ENCODE results near the gene MPP1.

Gene MPP1

DNA sequence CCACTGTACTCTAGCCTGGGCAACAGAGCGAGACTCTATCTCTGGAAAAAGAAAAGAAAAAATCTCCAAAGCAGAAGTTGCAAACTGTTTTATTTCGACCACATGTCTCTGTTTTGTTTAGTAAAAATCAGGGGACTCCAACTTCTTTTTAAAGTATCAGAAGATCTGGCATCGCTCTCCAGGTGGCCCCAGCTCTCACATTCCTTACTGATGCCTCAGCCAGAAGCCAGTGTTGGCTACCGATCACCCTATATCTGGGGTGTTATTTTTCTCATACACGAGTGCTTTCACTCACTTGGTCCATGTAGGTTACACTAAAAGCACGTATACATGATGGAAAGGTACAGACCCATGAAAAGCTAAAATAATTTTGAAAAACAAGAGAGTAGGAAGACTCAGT is 8.3 kb downstream of the MPP1 start:
- H3K9me3 Mint-ChIP-seq = no peaks in the 10 kb centered on the region
- peaks cover 50% of the 10 kb centered on the region for H3K4me1 Mint-ChIP-seq
- no peak overlapping the region for H3K4me3 Mint-ChIP-seq

DNA sequence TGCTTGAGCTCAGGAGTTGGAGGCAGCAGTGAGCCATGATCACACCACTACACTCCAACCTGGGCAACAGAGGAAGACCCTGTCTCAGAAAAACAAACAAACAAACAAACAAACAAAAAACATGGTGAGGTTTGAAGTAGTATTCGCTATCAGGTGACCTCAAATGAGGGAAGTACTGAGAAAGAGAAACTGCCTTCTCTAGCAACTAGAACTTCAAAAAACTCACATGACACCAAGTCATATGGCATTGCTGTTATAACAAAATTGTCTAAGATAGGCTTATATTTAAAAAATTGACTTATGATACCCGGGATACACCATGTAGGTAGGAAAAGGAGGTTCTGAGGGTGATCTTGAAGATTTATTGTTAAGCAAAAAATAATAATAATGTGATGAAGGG is 10.3 kb downstream of the MPP1 start:
- Mint-ChIP-seq H3K27me3 (no peaks in the 10 kb centered on the region), H3K9me3 (no peaks in the 10 kb centered on the region), H3K36me3 (peaks cover 2% of the 10 kb centered on the region), H3K4me3 (no peak overlapping the region), H3K4me1 (peaks cover 36% of the 10 kb centered on the region), H3K27ac (no peak overlapping the region)

More for the DNA sequence above, 8.3 kb downstream of the MPP1 start:
- Mint-ChIP-seq H3K27ac (no peak overlapping the region), H3K27me3 (no peaks in the 10 kb centered on the region), H3K36me3 (peaks cover 2% of the 10 kb centered on the region)

DNA sequence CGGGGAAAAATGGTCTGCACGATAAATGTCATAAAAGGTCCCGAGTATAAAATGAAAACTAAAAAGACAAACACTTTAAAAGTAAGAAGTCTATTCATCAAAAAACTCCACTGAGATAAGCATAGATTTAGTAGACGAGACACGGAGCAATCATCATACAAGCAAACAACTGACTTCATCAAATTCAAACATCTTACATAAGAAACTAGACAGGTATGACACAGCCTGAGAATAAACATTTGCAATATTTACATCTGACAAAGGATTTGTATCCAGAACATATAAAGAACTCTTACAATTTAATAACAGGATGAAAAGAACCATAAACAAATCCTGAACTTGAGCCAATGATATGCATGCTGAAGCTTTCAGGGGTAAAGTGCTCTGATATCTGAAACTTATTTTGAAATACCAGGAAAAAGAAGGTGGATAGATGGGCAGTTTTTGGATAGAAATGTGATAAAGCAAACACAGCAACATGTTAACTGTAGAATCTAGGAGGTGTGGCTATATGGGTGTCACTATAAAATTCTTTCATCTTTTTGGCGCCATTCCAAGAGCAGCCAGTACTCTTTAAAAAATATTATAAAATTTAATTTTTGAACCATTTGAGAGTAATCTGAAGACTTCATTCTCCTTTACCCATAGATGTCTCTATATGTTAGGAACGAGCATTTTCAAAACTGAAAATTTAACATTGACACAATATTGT is 12.0 kb downstream of the MPP1 start:
- Mint-ChIP-seq H3K4me3 (no peak overlapping the region), H3K27ac (no peak overlapping the region), H3K4me1 (peaks cover 20% of the 10 kb centered on the region), H3K36me3 (no peaks in the 10 kb centered on the region), H3K9me3 (no peaks in the 10 kb centered on the region), H3K27me3 (no peaks in the 10 kb centered on the region)

DNA sequence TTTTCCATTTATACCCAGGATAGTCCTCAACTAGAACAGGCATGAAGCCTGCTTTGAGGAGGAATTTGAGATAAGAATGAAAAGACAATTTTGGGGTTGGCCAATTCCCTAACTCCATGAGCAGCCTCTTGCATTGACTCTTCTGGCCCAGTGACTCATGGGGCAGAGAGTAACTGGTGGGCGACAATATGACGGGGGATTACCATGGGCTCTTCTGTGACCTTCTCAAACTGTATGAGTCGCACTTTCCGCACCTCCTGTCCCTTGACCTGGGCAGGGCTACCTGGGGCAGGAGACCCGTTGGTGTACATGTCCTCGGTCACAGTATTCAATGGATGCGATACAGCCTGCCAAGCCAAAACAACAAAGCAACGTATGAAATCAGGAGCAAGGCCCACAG is 13.3 kb downstream of the MPP1 start:
- no peak overlapping the region for H3K27ac Mint-ChIP-seq
- no peaks in the 10 kb centered on the region for H3K9me3 Mint-ChIP-seq
- no peak overlapping the region for H3K4me3 Mint-ChIP-seq
- no peaks in the 10 kb centered on the region for H3K36me3 Mint-ChIP-seq
- peaks cover 9% of the 10 kb centered on the region for H3K4me1 Mint-ChIP-seq
- no peaks in the 10 kb centered on the region for H3K27me3 Mint-ChIP-seq

DNA sequence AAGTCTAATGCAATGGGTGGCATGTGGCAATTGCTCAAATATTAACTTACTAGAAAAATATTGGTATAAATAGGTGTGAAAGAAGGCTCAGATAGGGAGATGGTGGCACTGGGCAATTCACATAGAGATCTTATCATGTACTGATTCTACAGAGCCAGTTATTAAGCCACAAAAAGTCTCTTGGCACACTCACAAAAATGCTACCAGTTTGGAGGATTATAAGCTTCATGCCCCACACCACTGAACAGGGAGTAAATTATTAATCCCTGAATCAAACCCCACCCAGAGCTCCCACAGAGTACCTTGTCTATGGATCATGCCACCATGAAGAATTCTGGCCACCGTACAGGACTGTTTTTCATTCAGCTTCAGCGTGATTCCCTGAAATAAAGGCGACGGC is 13.8 kb downstream of the MPP1 start:
- Mint-ChIP-seq H3K4me1 (peaks cover 9% of the 10 kb centered on the region), H3K4me3 (no peak overlapping the region), H3K27ac (no peak overlapping the region), H3K36me3 (no peaks in the 10 kb centered on the region), H3K27me3 (no peaks in the 10 kb centered on the region), H3K9me3 (no peaks in the 10 kb centered on the region)

DNA sequence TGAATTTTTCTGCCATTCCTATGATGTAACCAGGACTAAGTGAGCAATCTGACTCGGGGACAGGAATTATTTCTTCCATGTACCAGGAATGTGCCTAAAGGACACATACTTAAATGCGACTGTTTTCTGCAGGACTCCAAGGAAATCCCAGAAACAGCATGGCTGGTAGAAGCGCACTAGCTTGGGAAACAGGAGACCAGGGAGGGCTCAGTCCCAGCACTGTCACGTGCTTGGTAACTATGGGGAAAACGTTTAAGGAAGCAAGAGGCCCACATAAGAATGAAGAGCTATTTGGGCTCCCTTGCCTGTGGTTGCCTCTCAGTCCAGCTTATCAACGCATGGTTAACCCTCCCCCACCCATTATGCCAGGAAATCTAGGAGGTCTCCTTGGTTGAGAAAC is 19.6 kb downstream of the MPP1 start:
- H3K4me1 Mint-ChIP-seq = peaks cover 19% of the 10 kb centered on the region
- no peaks in the 10 kb centered on the region for H3K36me3 Mint-ChIP-seq
- H3K27ac Mint-ChIP-seq = no peak overlapping the region
- no peak overlapping the region for H3K4me3 Mint-ChIP-seq
- H3K27me3 Mint-ChIP-seq = no peaks in the 10 kb centered on the region
- no peaks in the 10 kb centered on the region for H3K9me3 Mint-ChIP-seq

DNA sequence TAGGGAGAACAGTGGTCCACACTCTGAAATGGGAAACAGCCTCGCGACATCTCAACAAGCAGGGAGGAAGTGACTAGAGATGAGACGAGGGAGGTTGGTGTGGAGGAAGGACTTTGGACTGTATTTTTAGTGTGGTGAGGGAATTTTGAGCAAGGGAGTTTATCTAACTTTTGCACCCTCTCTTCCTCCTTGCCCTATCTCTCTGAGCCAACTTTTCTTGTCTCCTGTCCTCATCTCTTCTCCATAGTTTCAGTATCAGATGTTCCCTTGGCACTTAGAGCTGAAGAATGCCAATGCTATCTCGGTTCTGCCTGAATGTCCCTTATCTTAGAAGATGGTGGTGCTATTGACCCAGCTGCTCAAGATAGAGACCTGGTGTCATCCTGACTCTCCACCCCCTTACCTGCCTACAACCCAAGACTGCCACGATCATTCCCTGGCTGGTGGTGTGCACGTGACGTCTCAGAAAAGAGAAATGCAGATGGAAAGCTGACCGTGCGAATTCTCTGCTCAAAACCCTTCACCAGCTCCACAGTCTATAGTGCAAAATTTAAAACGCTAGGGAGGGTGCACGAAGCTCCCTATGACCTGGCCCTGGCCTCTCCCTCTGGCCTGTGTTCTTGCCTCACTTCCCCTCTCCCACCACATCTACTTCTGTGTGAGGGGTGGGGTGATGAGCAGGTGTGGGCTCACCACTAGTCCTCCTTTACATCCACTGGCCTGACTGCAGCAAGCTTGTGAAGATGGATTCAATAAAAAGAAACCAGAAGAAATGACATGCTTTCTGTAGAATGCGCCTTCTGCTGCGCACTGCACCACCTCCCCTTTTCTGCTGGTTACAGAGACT is 20.9 kb downstream of the MPP1 start:
- Mint-ChIP-seq H3K27me3 (no peaks in the 10 kb centered on the region), H3K27ac (peak overlapping the region; percentile 59), H3K9me3 (no peaks in the 10 kb centered on the region), H3K36me3 (no peaks in the 10 kb centered on the region), H3K4me3 (peak overlapping the region; percentile 74), H3K4me1 (peaks cover 19% of the 10 kb centered on the region)

DNA sequence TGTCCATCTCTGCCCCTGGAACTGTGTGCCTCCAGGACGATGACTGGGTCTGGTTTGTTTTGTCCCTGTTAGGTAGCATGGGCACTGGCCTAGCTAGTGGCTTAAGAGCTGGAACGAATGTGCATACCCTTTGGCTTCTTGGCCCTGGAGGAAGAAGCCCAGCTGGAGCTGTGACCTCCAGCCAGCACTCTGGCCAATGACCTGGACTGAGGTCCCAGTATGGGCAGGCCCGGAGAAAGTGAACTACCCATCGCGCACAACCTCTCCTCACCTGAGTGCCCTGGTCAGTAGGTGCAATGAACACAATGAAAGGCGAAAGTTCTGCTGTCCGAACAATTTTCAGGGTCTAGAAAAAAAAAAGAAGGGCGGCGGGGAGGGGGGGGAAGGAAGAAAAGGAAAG is 24.3 kb downstream of the MPP1 start:
- H3K27ac Mint-ChIP-seq = no peak overlapping the region
- H3K9me3 Mint-ChIP-seq = no peaks in the 10 kb centered on the region
- H3K4me1 Mint-ChIP-seq = peaks cover 22% of the 10 kb centered on the region
- no peak overlapping the region for H3K4me3 Mint-ChIP-seq
- H3K36me3 Mint-ChIP-seq = peaks cover 3% of the 10 kb centered on the region
- no peaks in the 10 kb centered on the region for H3K27me3 Mint-ChIP-seq

DNA sequence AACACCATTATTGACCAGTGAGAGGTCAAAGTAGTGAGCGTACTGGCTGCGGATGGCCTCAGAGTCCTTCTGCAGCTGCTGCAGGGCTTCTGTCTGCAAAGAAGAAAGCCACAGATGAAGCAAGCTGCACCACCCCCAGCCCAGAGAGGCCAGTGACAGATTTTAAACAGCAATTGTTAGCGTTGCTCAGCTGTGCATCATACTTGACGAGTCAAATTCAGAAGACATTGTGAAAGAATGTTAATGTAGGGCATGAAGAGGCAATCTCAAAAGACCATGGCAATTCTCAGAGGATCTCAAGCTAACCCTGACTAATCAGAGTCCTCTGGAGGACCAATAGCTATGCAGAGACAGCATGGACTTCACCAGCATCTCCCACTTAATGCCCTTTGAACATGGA is 26.0 kb downstream of the MPP1 start:
- no peak overlapping the region for H3K4me3 Mint-ChIP-seq
- no peaks in the 10 kb centered on the region for H3K27me3 Mint-ChIP-seq
- H3K4me1 Mint-ChIP-seq = peaks cover 27% of the 10 kb centered on the region
- no peak overlapping the region for H3K27ac Mint-ChIP-seq
- H3K36me3 Mint-ChIP-seq = peaks cover 5% of the 10 kb centered on the region
- H3K9me3 Mint-ChIP-seq = no peaks in the 10 kb centered on the region

DNA sequence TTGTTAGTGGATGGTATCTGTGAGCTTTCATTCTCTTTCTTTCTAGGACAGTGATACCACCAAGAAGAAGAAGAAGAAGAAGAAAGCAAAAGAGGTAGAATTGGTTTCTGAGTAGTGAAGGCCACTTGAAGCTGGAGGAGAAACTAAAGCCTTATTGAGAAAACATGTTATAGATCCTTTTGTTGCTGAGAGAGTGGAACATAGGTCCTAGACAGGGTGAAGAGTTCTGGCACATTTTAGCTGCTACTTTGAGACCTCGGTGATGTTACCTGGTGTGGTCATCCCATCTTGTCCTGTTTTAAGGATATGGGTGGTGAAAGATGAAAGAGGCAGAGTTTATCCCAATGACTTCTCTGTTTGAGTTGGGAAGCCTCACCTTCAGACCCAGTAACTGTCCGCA is 28.5 kb downstream of the MPP1 start:
- Mint-ChIP-seq H3K36me3 (peaks cover 11% of the 10 kb centered on the region), H3K9me3 (no peaks in the 10 kb centered on the region), H3K4me1 (peaks cover 24% of the 10 kb centered on the region), H3K27me3 (no peaks in the 10 kb centered on the region), H3K4me3 (no peak overlapping the region), H3K27ac (peak overlapping the region; percentile 35)

DNA sequence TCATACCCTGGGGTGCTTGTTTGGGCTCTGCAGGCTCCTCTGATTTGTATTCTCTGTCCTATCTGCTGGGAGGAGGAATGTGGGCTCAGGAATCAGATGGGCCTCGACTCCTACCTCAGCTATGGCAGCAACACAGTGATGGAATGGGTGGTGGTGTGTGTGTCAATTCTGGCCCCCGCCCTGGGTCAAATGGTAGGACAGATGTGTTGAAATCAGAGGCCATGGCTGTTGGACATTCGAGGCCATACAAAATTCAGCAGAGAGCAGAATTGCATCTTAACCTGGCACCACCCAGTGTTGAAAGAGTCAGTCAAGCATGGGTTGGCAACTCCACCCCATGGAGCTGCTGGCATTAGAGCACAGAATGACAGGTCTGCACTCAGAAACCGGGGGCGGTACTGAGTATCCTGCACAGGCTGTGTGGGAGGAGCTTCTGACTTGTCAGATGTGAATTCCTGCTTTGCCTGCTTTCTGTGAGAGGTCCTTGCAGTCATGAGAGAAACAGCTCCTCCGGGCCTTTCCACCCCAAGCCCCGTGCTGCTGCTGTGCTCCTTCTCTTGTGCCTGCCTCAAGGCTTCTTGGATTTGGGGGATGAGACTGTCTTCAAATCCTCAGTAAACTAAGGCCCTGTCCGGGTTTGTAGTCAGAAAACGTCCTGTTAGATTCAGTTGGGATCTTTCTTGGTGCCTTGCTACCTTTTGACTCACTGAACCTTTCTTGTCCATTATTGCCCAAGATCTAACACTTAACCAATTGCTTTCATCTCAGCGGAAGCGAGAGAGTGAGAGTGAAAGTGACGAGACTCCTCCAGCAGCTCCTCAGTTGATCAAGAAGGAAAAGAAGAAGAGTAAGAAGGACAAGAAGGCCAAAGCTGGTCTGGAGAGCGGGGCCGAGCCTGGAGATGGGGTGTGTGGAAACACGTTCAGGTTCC is 29.6 kb downstream of the MPP1 start:
- H3K27me3 Mint-ChIP-seq = no peaks in the 10 kb centered on the region
- H3K36me3 Mint-ChIP-seq = peaks cover 13% of the 10 kb centered on the region
- no peak overlapping the region for H3K27ac Mint-ChIP-seq
- peaks cover 29% of the 10 kb centered on the region for H3K4me1 Mint-ChIP-seq
- H3K9me3 Mint-ChIP-seq = no peaks in the 10 kb centered on the region
- H3K4me3 Mint-ChIP-seq = peak overlapping the region; percentile 7

DNA sequence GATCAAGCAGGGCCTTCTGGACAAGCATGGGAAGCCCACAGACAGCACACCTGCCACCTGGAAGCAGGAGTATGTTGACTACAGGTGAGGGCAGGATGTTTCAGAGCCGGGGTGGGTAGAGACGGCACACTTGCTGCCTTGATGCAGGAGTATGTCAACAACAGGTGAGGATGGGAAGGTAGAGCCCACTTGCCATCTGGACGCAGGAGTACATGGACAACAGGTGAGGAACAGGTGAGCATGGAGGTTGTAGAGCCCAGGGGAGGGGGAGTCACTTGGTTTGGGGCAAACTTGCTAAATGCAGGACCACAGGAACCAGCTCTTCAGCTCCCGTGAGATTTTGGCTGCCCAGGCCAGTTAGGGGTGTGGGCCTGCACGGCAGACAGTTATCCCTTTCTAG is 30.7 kb downstream of the MPP1 start:
- H3K4me3 Mint-ChIP-seq = no peak overlapping the region
- H3K27ac Mint-ChIP-seq = no peak overlapping the region

DNA sequence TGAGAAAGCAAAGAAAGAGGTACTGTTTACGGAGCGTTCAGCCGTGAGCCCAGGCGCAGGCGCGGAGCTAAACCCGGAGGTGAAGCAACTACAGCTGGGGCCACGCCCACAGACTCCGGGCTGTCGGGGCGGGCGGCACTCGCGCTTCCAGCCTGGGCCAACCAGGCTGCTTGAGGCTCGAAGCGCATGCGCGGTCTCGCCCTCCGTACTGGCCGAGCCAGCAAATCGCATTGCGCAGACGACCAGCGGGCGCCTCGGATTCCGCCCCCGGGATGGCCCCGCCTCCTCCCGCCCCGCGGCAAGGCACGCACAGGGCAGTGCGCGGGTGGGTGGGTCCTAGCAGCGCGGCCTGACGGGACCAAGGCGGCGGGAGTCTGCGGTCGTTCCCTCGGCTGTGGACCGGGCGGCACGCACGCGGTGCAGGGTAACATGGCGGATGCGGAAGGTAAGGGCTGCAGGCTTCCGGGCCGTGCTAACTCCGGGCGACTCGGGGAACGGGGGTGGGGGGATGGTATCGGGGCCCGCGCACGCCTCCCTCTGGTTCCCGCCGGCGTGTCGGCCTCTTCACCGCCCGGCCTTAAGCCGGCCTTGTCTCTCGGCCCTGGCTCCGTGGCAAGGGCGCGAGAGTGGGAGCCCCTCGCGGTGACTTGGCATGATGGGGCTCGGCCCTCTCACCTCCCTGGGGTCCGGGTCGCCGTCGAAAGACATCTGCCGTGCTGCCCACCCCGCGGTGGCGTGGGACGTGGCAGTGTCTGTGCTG is 42.6 kb downstream of the MPP1 start, which contains the start of gene DKC1:
Gene DKC1 (plus strand): TSS at position 328 of the 760 bp plus-strand sequence. CDS start 102 bp downstream, at position 430.
- Mint-ChIP-seq H3K36me3 (peaks cover 10% of the 10 kb centered on the region), H3K4me1 (peaks cover 20% of the 10 kb centered on the region), H3K9me3 (no peaks in the 10 kb centered on the region), H3K4me3 (peak within 1 kb of the TSS; percentile 90), H3K27me3 (no peaks in the 10 kb centered on the region), H3K27ac (peak within 1 kb of the TSS; percentile 95)

More for the DNA sequence above, 30.7 kb downstream of the MPP1 start:
- Mint-ChIP-seq H3K9me3 (no peaks in the 10 kb centered on the region), H3K36me3 (peaks cover 13% of the 10 kb centered on the region), H3K27me3 (no peaks in the 10 kb centered on the region), H3K4me1 (peaks cover 29% of the 10 kb centered on the region)

DNA sequence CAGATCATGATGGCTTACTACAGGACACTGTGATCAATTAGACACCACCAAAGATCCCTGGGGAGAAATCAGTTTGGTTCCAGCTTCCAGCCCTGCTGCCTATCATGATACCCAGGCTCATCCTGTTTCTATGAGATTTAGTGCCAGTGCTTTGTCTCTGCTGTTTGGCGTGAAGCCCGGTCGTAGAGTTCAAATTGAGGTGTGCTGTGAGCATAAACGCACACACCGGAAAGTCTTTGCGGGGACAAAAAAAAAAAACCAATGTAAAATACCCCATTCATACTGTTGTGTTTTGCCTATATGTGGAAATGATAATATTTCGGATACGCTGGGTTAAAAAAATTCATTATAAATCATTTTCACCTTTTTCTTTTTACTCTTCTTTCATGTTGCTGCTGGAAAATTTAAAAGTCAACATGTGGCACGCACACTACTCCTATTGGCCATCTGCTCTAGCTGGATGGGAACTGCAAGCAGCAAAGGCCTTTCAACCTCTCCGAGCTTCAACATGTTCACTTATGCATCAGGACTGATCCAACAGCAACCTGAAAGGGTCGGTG is 43.2 kb downstream of the MPP1 start:
- H3K4me3 Mint-ChIP-seq = peak overlapping the region; percentile 90
- H3K27ac Mint-ChIP-seq = peak overlapping the region; percentile 95
- no peaks in the 10 kb centered on the region for H3K27me3 Mint-ChIP-seq
- H3K9me3 Mint-ChIP-seq = no peaks in the 10 kb centered on the region
- H3K4me1 Mint-ChIP-seq = peaks cover 20% of the 10 kb centered on the region
- H3K36me3 Mint-ChIP-seq = peaks cover 10% of the 10 kb centered on the region
